ENCODE measurements around the gene TMPRSS4.

- TF ChIP-seq PHB2 (IDR thresholded peaks at IDR 0.05; ENCODE audit: partially characterized antibody), result no peak
- TF ChIP-seq CTCF (CRISPR knock-in tag; IDR thresholded peaks at IDR 0.05), result no peak
- no peak for TF ChIP-seq IRF1 (CRISPR knock-in tag; IDR thresholded peaks at IDR 0.05; ENCODE audit: low read depth)
- TF ChIP-seq STAT6 (CRISPR knock-in tag; IDR thresholded peaks at IDR 0.05; ENCODE audit: borderline replicate concordance), result no peak
- TF ChIP-seq THRA (CRISPR knock-in tag; IDR thresholded peaks at IDR 0.05; ENCODE audit: borderline replicate concordance), result no peak
- no peak for TF ChIP-seq ZNF207 (IDR thresholded peaks at IDR 0.05; ENCODE audit: borderline replicate concordance)
- TF ChIP-seq ATF3 (CRISPR knock-in tag; IDR thresholded peaks at IDR 0.05), result no peak
- TF ChIP-seq CREB1 (IDR thresholded peaks at IDR 0.05), result no peak
- TF ChIP-seq CREB1 (CRISPR knock-in tag; IDR thresholded peaks at IDR 0.05), result no peak
These were observed 49.2 kb upstream of the TMPRSS4 start for GRCh38 chr11:118027694-118028093.

Data from HepG2 (cell line).